ENCODE results near the gene PFN2.

GRCh38 chr3:150015901-150016300, 45.2 kb upstream of the PFN2 start:
- TF ChIP-seq CTCF (conservative IDR thresholded peaks at IDR 0.05) (no peak), ZFX (IDR thresholded peaks at IDR 0.05) (no peak)

All from C4-2B (cell line).